H1 (cell line): ENCODE data around the gene ENTPD8. TPM values are rescaled to one million over a fixed set of nuclear protein-coding genes. Genes with fewer than 3 reads are reported as not detected.

Experiments used
- CTCF ChIA-PET: fragments of 300-600 bp; sonication (Branson Sonifier 250); formaldehyde crosslinking; loops from one replicate; lab custom pipeline; 2021; ENCODE audit not compliant: partially characterized antibody; lab: Charles Lee
- POLR2A ChIA-PET: fragments of 300-600 bp; sonication (Branson Sonifier 250); formaldehyde crosslinking; loops from one replicate; lab custom pipeline; 2021; ENCODE audit warnings: inconsistent platforms; ENCODE audit not compliant: partially characterized antibody; lab: Charles Lee
- DNase-seq, 2 experiments: peaks; one replicate each; pipeline versions ENCODE4 v3.0.0 to v3.0.0-alpha.2; 2010 to 2022; ENCODE audit warnings: low spot score in 2 of 2, low read depth in 1 of 2, mixed read lengths in 1 of 2
- FAIRE-seq: peaks from 2 replicates; lab custom pipeline; 2011; peaks lifted over from hg19 to GRCh38; lab: Jason Lieb, UNC
- H2AFZ ChIP-seq: 2 replicates; pipeline ENCODE4 v1.8.1; 2012; ENCODE audit warnings: low read length, inconsistent platforms
- H2AK5ac ChIP-seq: 2 replicates; pipeline ENCODE4 v1.6.1; 2013; ENCODE audit warnings: low read depth, low read length
- H2BK120ac ChIP-seq: replicated peaks from 2 replicates; pipeline ENCODE3; 2013; ENCODE audit warnings: low read depth, low read length, inconsistent platforms
- H2BK12ac ChIP-seq: 2 replicates; pipeline ENCODE4 v1.6.1; 2013; ENCODE audit warnings: low read depth, low read length
- H2BK15ac ChIP-seq: 2 replicates; pipeline ENCODE4 v1.6.1; 2013; ENCODE audit warnings: low read length
- H2BK20ac ChIP-seq: 2 replicates; pipeline ENCODE4 v1.6.1; 2013; ENCODE audit warnings: low read length
- H2BK5ac ChIP-seq: 2 replicates; pipeline ENCODE4 v1.6.1; 2013; ENCODE audit warnings: low read depth, low read length
- H3K14ac ChIP-seq: 2 replicates; pipeline ENCODE4 v1.6.1; 2013; ENCODE audit warnings: inconsistent platforms; ENCODE audit not compliant: insufficient read length
- H3K18ac ChIP-seq: 2 replicates; pipeline ENCODE4 v1.6.1; 2013; ENCODE audit warnings: low read length; ENCODE audit errors: extremely low read depth
- H3K23ac ChIP-seq: 2 replicates; pipeline ENCODE4 v1.6.1; 2013; ENCODE audit warnings: inconsistent platforms; ENCODE audit not compliant: insufficient read length
- H3K23me2 ChIP-seq: 2 replicates; pipeline ENCODE4 v1.6.1; 2013; ENCODE audit warnings: low read depth, low read length
- H3K27ac ChIP-seq: 2 replicates; pipeline ENCODE4 v1.6.1; 2011; ENCODE audit warnings: low read depth, low read length, inconsistent platforms
- H3K27me3 ChIP-seq, 4 experiments: replicated peaks in 1 of 4; 1 replicate in 1 of 4; 2 replicates in 3 of 4; pipeline versions ENCODE4 v1.6.1 to v1.8.1; 2011 to 2013; ENCODE audit warnings: low read length in 3 of 4, mild to moderate bottlenecking in 3 of 4, inconsistent platforms in 2 of 4, mixed read lengths in 2 of 4, moderate library complexity in 1 of 4; ENCODE audit not compliant: control insufficient read depth in 3 of 4, insufficient read depth in 3 of 4; ENCODE audit errors: extremely low read depth in 1 of 4
- H3K36me3 ChIP-seq, 4 experiments: 2 replicates each; pipeline versions ENCODE4 v1.6.1 to v1.8.1; 2011 to 2013; ENCODE audit warnings: mild to moderate bottlenecking in 4 of 4, low read length in 3 of 4, moderate library complexity in 2 of 4, control low read depth in 1 of 4, inconsistent platforms in 1 of 4; ENCODE audit not compliant: insufficient read depth in 4 of 4, control insufficient read depth in 2 of 4
- H3K4ac ChIP-seq: replicated peaks from 2 replicates; pipeline ENCODE3; 2013; ENCODE audit warnings: low read length, low read depth, mixed read lengths, inconsistent platforms; ENCODE audit not compliant: insufficient read length
- H3K4me1 ChIP-seq, 4 experiments: replicated peaks in 1 of 4; 1 replicate in 1 of 4; 2 replicates in 3 of 4; pipeline versions ENCODE4 v1.6.1 to v1.8.1; 2011 to 2013; ENCODE audit warnings: low read length in 3 of 4, inconsistent platforms in 2 of 4, mixed read lengths in 1 of 4; ENCODE audit not compliant: insufficient read depth in 4 of 4, control insufficient read depth in 3 of 4
- H3K4me2 ChIP-seq, 2 experiments: 2 replicates each; pipeline versions ENCODE4 v1.6.1 to v1.8.1; 2011 to 2013; ENCODE audit warnings: low read depth in 2 of 2, low read length in 2 of 2, control low read depth in 1 of 2, inconsistent platforms in 1 of 2, mild to moderate bottlenecking in 1 of 2; ENCODE audit not compliant: insufficient read depth in 1 of 2
- H3K4me3 ChIP-seq, 4 experiments: fragments of 200-600, 300-600 bp in 1 of 4; sonication (generic), shearing (Covaris generic), sonication (Bioruptor Twin) in 1 of 4; 2 replicates each; pipeline versions ENCODE4 v1.5.1 to v1.8.1; 2011 to 2016; ENCODE audit warnings: low read length in 4 of 4, low read depth in 3 of 4, control low read depth in 2 of 4, inconsistent platforms in 2 of 4, mild to moderate bottlenecking in 2 of 4, mixed read lengths in 1 of 4, moderate library complexity in 1 of 4; ENCODE audit not compliant: insufficient read depth in 2 of 4; ENCODE audit errors: extremely low read depth in 1 of 4
- H3K56ac ChIP-seq: replicated peaks from 2 replicates; pipeline ENCODE3; 2013; ENCODE audit warnings: low read depth, mild to moderate bottlenecking, mixed read lengths, low read length, inconsistent platforms; ENCODE audit not compliant: insufficient read length
- H3K79me1 ChIP-seq: 2 replicates; pipeline ENCODE4 v1.6.1; 2013; ENCODE audit warnings: low read depth, low read length, control low read depth
- H3K79me2 ChIP-seq, 2 experiments: 2 replicates each; pipeline versions ENCODE4 v1.6.1 to v1.8.1; 2012 to 2013; ENCODE audit warnings: low read length in 2 of 2, mild to moderate bottlenecking in 2 of 2, inconsistent platforms in 1 of 2; ENCODE audit not compliant: insufficient read depth in 2 of 2, control insufficient read depth in 1 of 2
- H3K9ac ChIP-seq, 4 experiments: replicated peaks in 1 of 4; 1 replicate in 1 of 4; 2 replicates in 3 of 4; pipeline versions ENCODE4 v1.6.1 to v1.8.1; 2011 to 2013; ENCODE audit warnings: low read depth in 3 of 4, low read length in 3 of 4, control low read depth in 2 of 4, mild to moderate bottlenecking in 2 of 4, moderate library complexity in 2 of 4, inconsistent platforms in 1 of 4; ENCODE audit errors: extremely low read depth in 1 of 4
- H3K9me3 ChIP-seq, 2 experiments: 2 replicates each; pipeline versions ENCODE4 v1.6.1 to v1.8.1; 2012 to 2013; ENCODE audit warnings: mild to moderate bottlenecking in 2 of 2, moderate library complexity in 2 of 2, control low read depth in 1 of 2, inconsistent platforms in 1 of 2, low read depth in 1 of 2, low read length in 1 of 2, mixed read lengths in 1 of 2; ENCODE audit not compliant: insufficient read depth in 2 of 2
- H4K20me1 ChIP-seq, 2 experiments: replicated peaks in 1 of 2; 2 replicates each; pipeline versions ENCODE3 to v1.8.1; 2011 to 2013; ENCODE audit warnings: inconsistent platforms in 2 of 2, low read length in 2 of 2, mild to moderate bottlenecking in 1 of 2; ENCODE audit not compliant: insufficient read depth in 2 of 2, control insufficient read depth in 1 of 2
- H4K5ac ChIP-seq: 2 replicates; pipeline ENCODE4 v1.6.1; 2013; ENCODE audit warnings: low read length, low read depth, mixed read lengths, inconsistent platforms; ENCODE audit not compliant: insufficient read length
- H4K8ac ChIP-seq: 2 replicates; pipeline ENCODE4 v1.8.0; 2013; ENCODE audit warnings: mild to moderate bottlenecking, moderate library complexity, low read length, inconsistent platforms; ENCODE audit not compliant: insufficient read depth; ENCODE audit errors: extremely low read depth
- H4K91ac ChIP-seq: replicated peaks from 2 replicates; pipeline ENCODE3; 2013; ENCODE audit warnings: low read length, mixed read lengths, inconsistent platforms; ENCODE audit not compliant: insufficient read length
- EP300 ChIP-seq, 2 experiments: IDR thresholded peaks; 1 replicate in 1 of 2; 2 replicates in 1 of 2; pipeline ENCODE4 v1.6.1; 2011 to 2012; ENCODE audit warnings: low read depth in 2 of 2, low read length in 2 of 2, mild to moderate bottlenecking in 2 of 2, borderline replicate concordance in 1 of 2, inconsistent platforms in 1 of 2, moderate library complexity in 1 of 2
- EZH2 ChIP-seq: fragments of 200-600 bp; sonication (generic); IDR thresholded peaks from 2 replicates; pipeline ENCODE4 v1.7.1; 2012; ENCODE audit warnings: low read depth, mild to moderate bottlenecking, moderate library complexity, low read length, inconsistent platforms; ENCODE audit not compliant: severe bottlenecking
- KDM4A ChIP-seq: IDR thresholded peaks from one replicate; pipeline ENCODE4 v1.7.1; 2012; ENCODE audit warnings: low read depth, mild to moderate bottlenecking, moderate library complexity, low read length, inconsistent platforms; ENCODE audit not compliant: severe bottlenecking
- RAD21 ChIP-seq, 2 experiments: IDR thresholded peaks in 1 of 2; conservative IDR thresholded peaks in 1 of 2; 2 replicates each; pipeline ENCODE4 v1.6.1; 2011; ENCODE audit warnings: low read depth in 2 of 2, low read length in 2 of 2, improper control_type of control experiment in 1 of 2, inconsistent platforms in 1 of 2, mild to moderate bottlenecking in 1 of 2, moderate library complexity in 1 of 2
- TAF7 ChIP-seq: optimal IDR thresholded peaks from 2 replicates; pipeline ENCODE3; 2011; ENCODE audit warnings: low read depth, mild to moderate bottlenecking, inconsistent platforms, low read length, moderate library complexity, borderline replicate concordance
- WGBS, 2 experiments: shearing (Covaris generic) in 1 of 2; methylation state at CpG; one replicate each; pipeline versions ENCODE4 v1.1.6 to v1.1.7; 2013 to 2015; ENCODE audit warnings: low lambda C conversion rate in 2 of 2, mixed read lengths in 2 of 2, inconsistent platforms in 1 of 2, low coverage in 1 of 2, missing lambda C conversion rate in 1 of 2; ENCODE audit not compliant: insufficient replicate concordance in 2 of 2, insufficient coverage in 1 of 2, insufficient read length in 1 of 2; ENCODE audit errors: extremely low coverage in 1 of 2, missing lambda C conversion rate in 1 of 2; 5-methylcytosine and 5-hydroxymethylcytosine counted together
- polyA plus RNA-seq, 7 experiments: library from polyadenylated mRNA; depleted of rRNA in 3 of 7; stranded (reverse) in 5 of 7; unstranded in 2 of 7; fragments of >200 nt in 5 of 7; fragments of 200-250 nt in 2 of 7; gene quantifications; 1 replicate in 5 of 7; 2 replicates in 1 of 7; 4 replicates in 1 of 7; pipeline versions ENCODE4 v1.2.1 to v1.2.3, GENCODE V29; 2011 to 2013; ENCODE audit warnings: missing spikeins in 2 of 7, mixed read lengths in 2 of 7
- total RNA-seq: library from RNA; stranded (reverse); fragmentation: NEBNext Ultra II Directional; extraction: Animal tissue kit (Norgen Biotek cat#: 25700); gene quantifications from 2 replicates; pipeline ENCODE4 v1.2.1, GENCODE V29; 2021
- TF ChIP-seq, protein P1 (sequence below): IDR thresholded peaks from 2 replicates; pipeline ENCODE4 v1.6.1; 2011; ENCODE audit warnings: low read length, improper control_type of control experiment

The ENTPD8 gene
- total and polyA plus RNA-seq, 2 of the 8 experiments (the other 6 are each of a cell fraction or from before 2014, with no cell fraction given) = 0.48 to 0.51 TPM

DNA sequence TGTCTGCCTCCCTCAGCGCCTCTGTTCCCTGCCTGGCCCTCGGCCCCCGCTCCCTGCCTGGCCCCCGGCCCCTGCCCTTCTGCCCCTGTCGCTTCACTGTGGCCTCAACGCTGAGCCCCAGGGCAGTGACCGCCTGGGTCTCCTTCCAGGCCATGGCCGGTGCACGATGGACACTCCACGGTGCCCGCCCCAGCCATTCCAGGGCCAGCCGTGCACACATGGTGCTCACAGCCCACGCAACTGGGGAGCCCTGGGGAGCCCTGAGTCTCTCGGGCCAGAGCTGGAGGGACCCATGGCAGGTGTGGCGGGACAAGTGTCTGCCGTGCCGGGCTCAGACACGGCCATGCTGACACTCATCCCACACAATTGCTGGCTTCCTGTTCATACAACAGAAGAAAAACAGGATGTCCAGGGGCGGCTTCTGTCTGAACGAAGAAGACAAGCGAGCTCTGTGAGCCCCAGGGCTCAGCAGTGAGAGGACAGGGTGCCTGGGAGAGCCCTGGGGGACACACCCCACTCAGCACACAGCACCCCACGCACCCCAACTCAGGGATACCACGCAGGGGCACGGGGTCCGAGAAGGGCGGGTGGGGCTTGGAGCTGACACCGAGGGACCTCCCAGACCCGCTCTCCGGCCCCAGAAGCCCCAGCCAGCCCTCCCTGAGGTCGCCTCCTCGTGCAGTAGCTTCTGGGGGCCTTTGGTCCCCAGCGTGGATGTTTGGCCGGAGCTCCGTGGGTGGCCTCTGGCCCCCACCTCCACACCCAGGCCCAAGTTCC is 53.9 kb downstream of the ENTPD8 start:
- H3K56ac ChIP-seq = no peak overlapping the region
- no peak overlapping the region for H2BK15ac ChIP-seq
- H2BK5ac ChIP-seq = no peak overlapping the region; the same call in 1 of the 2 replicates
- H2AFZ ChIP-seq = no peak overlapping the region
- H2AK5ac ChIP-seq = no peak overlapping the region
- ChIA-PET CTCF (no interaction called here), POLR2A (interaction anchor here (1.0 to 1.6 kb wide), 2 partner anchors 13 to 145 kb away, joined by 3 read pairs; no protein-coding TSS in a partner anchor)
- no peak overlapping the region for H3K9ac ChIP-seq
- no peak overlapping the region for H3K27ac ChIP-seq
- H3K4me1 ChIP-seq = no peaks in the 10 kb centered on the region; a peak in 1 of 7 replicates
- no peaks in the 10 kb centered on the region for H3K23me2 ChIP-seq
- WGBS, 2 experiments = 90% methylated on average over 28 of the region's 34 CpGs; no CpG with 5 or more reads in 1 of the 2 experiments
- FAIRE-seq = no peak
- H2BK20ac ChIP-seq = no peak overlapping the region
- H3K27me3 ChIP-seq = no peaks in the 10 kb centered on the region
- H4K91ac ChIP-seq = no peak overlapping the region
- H3K79me1 ChIP-seq = no peaks in the 10 kb centered on the region
- H3K79me2 ChIP-seq = no peaks in the 10 kb centered on the region
- no peak overlapping the region for H3K4me2 ChIP-seq
- no peak overlapping the region for H3K4ac ChIP-seq
- H3K18ac ChIP-seq = no peak overlapping the region
- DNase-seq = no peak
- no peak overlapping the region for H4K5ac ChIP-seq
- no peak overlapping the region for H3K23ac ChIP-seq
- H3K36me3 ChIP-seq = no peaks in the 10 kb centered on the region
- no peak overlapping the region for H3K4me3 ChIP-seq
- no peak overlapping the region for H2BK12ac ChIP-seq
- H4K20me1 ChIP-seq = peaks cover 0 to 5% of the 10 kb centered on the region in 2 experiments
- H2BK120ac ChIP-seq = no peak overlapping the region
- H3K9me3 ChIP-seq = no peaks in the 10 kb centered on the region
- H4K8ac ChIP-seq = no peak overlapping the region
- H3K14ac ChIP-seq = no peak overlapping the region
- TF ChIP-seq, protein P1, sequence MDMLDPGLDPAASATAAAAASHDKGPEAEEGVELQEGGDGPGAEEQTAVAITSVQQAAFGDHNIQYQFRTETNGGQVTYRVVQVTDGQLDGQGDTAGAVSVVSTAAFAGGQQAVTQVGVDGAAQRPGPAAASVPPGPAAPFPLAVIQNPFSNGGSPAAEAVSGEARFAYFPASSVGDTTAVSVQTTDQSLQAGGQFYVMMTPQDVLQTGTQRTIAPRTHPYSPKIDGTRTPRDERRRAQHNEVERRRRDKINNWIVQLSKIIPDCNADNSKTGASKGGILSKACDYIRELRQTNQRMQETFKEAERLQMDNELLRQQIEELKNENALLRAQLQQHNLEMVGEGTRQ = no peak
- TF ChIP-seq RAD21 (IDR thresholded peaks at IDR 0.05 in 1 of 2, conservative IDR thresholded peaks at IDR 0.05 in 1 of 2; ENCODE audit: low read depth in 2 of 2, low read length in 2 of 2) (no peak), KDM4A (no peak), EP300 (IDR thresholded peaks at IDR 0.05; ENCODE audit: borderline replicate concordance in 1 of 2, low read depth in 2 of 2, low read length in 2 of 2) (no peak), TAF7 (no peak), EZH2 (no peak)
